ENCODE measurements around the gene DOCK3.

The DOCK3 gene

DNA sequence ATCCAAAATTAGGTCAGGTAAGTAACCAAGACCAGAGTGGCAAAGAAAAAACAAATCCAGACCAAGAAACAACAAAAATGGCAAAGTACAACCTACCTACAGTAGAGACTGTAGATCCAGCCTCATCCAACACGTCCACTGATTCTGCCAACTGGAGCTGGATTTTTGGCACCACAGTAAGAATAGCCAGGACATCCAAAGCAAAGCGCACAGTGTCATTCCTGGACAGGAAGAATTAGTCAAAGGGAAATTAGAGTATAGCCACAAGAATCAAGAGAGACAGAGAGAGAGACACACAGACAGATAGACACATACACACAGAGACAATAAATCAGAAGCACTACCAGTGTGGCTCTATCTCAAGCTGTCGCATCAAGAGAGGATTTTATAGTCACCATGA, 747.5 kb downstream of the DOCK3 start:
- no peak for ATAC-seq
- TF ChIP-seq, protein P1, sequence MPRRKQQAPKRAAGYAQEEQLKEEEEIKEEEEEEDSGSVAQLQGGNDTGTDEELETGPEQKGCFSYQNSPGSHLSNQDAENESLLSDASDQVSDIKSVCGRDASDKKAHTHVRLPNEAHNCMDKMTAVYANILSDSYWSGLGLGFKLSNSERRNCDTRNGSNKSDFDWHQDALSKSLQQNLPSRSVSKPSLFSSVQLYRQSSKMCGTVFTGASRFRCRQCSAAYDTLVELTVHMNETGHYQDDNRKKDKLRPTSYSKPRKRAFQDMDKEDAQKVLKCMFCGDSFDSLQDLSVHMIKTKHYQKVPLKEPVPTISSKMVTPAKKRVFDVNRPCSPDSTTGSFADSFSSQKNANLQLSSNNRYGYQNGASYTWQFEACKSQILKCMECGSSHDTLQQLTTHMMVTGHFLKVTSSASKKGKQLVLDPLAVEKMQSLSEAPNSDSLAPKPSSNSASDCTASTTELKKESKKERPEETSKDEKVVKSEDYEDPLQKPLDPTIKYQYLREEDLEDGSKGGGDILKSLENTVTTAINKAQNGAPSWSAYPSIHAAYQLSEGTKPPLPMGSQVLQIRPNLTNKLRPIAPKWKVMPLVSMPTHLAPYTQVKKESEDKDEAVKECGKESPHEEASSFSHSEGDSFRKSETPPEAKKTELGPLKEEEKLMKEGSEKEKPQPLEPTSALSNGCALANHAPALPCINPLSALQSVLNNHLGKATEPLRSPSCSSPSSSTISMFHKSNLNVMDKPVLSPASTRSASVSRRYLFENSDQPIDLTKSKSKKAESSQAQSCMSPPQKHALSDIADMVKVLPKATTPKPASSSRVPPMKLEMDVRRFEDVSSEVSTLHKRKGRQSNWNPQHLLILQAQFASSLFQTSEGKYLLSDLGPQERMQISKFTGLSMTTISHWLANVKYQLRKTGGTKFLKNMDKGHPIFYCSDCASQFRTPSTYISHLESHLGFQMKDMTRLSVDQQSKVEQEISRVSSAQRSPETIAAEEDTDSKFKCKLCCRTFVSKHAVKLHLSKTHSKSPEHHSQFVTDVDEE (CRISPR knock-in tag; IDR thresholded peaks at IDR 0.05), result no peak
- TF ChIP-seq SNAI2 (CRISPR knock-in tag; IDR thresholded peaks at IDR 0.05) (no peak), ISL1 (CRISPR knock-in tag; IDR thresholded peaks at IDR 0.05) (no peak), BACH2 (CRISPR knock-in tag; IDR thresholded peaks at IDR 0.05; ENCODE audit: borderline replicate concordance) (no peak), OSR1 (CRISPR knock-in tag; IDR thresholded peaks at IDR 0.05) (no peak), RARB (CRISPR knock-in tag; IDR thresholded peaks at IDR 0.05) (no peak), ZC3H10 (CRISPR knock-in tag; IDR thresholded peaks at IDR 0.05) (no peak)
- TF ChIP-seq, protein P2, sequence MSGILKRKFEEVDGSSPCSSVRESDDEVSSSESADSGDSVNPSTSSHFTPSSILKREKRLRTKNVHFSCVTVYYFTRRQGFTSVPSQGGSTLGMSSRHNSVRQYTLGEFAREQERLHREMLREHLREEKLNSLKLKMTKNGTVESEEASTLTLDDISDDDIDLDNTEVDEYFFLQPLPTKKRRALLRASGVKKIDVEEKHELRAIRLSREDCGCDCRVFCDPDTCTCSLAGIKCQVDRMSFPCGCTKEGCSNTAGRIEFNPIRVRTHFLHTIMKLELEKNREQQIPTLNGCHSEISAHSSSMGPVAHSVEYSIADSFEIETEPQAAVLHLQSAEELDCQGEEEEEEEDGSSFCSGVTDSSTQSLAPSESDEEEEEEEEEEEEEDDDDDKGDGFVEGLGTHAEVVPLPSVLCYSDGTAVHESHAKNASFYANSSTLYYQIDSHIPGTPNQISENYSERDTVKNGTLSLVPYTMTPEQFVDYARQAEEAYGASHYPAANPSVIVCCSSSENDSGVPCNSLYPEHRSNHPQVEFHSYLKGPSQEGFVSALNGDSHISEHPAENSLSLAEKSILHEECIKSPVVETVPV (CRISPR knock-in tag; IDR thresholded peaks at IDR 0.05), result no peak

DNA sequence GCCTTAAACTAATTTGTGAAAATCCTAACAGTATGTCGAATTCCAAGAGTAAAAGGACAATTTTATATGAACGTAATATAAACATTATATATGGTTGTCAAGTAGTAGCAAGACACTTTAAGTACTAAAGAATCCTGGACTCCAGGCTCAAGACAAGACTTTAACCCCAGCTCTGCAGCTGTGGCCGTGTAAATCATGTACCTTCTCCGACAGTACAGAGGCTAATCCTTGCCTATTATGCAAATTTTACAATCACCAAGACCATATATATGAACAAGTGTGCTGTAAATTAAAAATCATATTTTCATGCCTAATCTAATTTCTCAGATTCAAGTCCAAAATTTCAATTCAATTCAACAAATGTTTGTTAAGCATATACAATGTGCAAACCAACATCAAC, 752.2 kb downstream of the DOCK3 start:
- ATAC-seq, result no peak
- TF ChIP-seq, protein P2 (CRISPR knock-in tag; IDR thresholded peaks at IDR 0.05), result no peak
- TF ChIP-seq OSR1 (CRISPR knock-in tag; IDR thresholded peaks at IDR 0.05) (no peak), ZNF8 (CRISPR knock-in tag; IDR thresholded peaks at IDR 0.05) (no peak), CSDC2 (CRISPR knock-in tag; IDR thresholded peaks at IDR 0.05) (no peak), ZNF565 (CRISPR knock-in tag; conservative IDR thresholded peaks at IDR 0.05; ENCODE audit: low read depth) (no peak), PPARA (CRISPR knock-in tag; IDR thresholded peaks at IDR 0.05; ENCODE audit: borderline replicate concordance) (no peak), RARB (CRISPR knock-in tag; IDR thresholded peaks at IDR 0.05) (no peak)
- TF ChIP-seq, protein P1 (CRISPR knock-in tag; IDR thresholded peaks at IDR 0.05), result no peak
- TF ChIP-seq, protein P3, sequence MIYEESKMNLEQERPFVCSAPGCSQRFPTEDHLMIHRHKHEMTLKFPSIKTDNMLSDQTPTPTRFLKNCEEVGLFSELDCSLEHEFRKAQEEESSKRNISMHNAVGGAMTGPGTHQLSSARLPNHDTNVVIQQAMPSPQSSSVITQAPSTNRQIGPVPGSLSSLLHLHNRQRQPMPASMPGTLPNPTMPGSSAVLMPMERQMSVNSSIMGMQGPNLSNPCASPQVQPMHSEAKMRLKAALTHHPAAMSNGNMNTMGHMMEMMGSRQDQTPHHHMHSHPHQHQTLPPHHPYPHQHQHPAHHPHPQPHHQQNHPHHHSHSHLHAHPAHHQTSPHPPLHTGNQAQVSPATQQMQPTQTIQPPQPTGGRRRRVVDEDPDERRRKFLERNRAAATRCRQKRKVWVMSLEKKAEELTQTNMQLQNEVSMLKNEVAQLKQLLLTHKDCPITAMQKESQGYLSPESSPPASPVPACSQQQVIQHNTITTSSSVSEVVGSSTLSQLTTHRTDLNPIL (CRISPR knock-in tag; IDR thresholded peaks at IDR 0.05; ENCODE audit: low read depth), result no peak
- TF ChIP-seq, protein P4, sequence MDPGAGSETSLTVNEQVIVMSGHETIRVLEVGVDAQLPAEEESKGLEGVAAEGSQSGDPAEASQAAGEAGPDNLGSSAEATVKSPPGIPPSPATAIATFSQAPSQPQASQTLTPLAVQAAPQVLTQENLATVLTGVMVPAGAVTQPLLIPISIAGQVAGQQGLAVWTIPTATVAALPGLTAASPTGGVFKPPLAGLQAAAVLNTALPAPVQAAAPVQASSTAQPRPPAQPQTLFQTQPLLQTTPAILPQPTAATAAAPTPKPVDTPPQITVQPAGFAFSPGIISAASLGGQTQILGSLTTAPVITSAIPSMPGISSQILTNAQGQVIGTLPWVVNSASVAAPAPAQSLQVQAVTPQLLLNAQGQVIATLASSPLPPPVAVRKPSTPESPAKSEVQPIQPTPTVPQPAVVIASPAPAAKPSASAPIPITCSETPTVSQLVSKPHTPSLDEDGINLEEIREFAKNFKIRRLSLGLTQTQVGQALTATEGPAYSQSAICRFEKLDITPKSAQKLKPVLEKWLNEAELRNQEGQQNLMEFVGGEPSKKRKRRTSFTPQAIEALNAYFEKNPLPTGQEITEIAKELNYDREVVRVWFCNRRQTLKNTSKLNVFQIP (CRISPR knock-in tag; IDR thresholded peaks at IDR 0.05; ENCODE audit: borderline replicate concordance, low read depth), result no peak
- TF ChIP-seq, protein P5, sequence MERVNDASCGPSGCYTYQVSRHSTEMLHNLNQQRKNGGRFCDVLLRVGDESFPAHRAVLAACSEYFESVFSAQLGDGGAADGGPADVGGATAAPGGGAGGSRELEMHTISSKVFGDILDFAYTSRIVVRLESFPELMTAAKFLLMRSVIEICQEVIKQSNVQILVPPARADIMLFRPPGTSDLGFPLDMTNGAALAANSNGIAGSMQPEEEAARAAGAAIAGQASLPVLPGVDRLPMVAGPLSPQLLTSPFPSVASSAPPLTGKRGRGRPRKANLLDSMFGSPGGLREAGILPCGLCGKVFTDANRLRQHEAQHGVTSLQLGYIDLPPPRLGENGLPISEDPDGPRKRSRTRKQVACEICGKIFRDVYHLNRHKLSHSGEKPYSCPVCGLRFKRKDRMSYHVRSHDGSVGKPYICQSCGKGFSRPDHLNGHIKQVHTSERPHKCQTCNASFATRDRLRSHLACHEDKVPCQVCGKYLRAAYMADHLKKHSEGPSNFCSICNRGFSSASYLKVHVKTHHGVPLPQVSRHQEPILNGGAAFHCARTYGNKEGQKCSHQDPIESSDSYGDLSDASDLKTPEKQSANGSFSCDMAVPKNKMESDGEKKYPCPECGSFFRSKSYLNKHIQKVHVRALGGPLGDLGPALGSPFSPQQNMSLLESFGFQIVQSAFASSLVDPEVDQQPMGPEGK (CRISPR knock-in tag; IDR thresholded peaks at IDR 0.05; ENCODE audit: borderline replicate concordance), result no peak
